ENCODE results near the gene ZNF74. TPM values are rescaled to one million over a fixed set of nuclear protein-coding genes. Genes with fewer than 3 reads are reported as not detected.

Gene ZNF74
- total and polyA plus RNA-seq, 2 donors (not counting 1 experiment from before 2014, with no cell fraction given) = 2.5 to 13.0 TPM

DNA sequence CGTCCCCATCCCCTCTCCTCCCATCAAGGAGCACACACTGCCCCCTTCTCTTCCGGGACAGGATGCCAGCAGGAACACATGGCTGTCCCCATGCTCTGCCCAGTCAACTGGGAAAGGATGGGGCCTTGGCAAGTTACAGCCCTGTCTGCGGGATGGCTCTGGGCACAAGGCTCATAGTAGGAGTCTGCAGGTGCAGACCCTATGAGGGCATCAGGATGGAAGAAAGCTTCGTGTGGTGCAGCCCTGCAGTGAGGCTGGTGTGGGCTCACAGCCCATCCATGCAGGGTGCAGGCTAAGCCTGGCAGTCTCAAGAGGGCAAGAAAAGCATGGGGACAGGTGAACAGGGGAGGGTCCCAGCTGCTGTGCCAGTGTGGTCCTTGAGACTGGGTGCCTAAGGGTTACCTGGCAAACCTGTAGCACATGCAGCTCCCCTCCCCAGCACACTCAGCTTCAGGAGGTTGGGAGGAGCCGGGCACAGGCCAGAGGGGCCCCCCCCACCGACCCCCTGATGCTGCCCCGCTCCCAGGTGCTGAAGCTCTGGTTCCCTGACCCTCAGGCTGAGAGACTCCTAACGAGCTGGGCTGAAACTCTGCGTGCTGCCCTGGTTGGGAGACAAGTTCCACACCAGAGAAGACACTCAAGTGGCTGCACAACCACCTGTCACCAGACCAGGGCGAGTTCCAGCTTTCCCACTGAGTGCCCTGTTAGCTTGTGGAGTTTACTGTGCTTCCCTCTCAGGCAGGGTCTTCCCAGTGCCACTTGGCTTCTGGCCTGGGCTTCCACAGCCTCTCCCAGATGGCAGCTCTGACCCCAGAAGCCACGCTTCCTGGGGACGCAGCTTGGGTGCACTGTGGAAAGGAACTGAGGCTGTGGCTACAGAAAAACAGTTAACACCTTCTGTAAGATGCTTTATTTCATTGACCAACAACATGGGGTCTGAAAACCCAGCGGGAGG is 47.0 kb downstream of the ZNF74 start:
- no peaks in the 10 kb centered on the region for H3K9me3 ChIP-seq (ENCODE audit: control insufficient read depth, insufficient read depth, low read depth, low read length)
- no peaks in the 10 kb centered on the region for H3K27me3 ChIP-seq (ENCODE audit: control insufficient read depth, insufficient read depth, low read length)
- H3K4me2 ChIP-seq (ENCODE audit: extremely low read depth, insufficient read depth, low read length) = no peak overlapping the region
- no peak for DNase-seq (ENCODE audit: low read depth in 2 of 2)
- H2AFZ ChIP-seq (ENCODE audit: low read length) = no peak overlapping the region
- H3K79me2 ChIP-seq (ENCODE audit: control insufficient read depth, insufficient read depth, low read length) = peaks cover 11% of the 10 kb centered on the region
- peaks cover 18% of the 10 kb centered on the region for H3K4me1 ChIP-seq (ENCODE audit: control insufficient read depth, extremely low read depth, insufficient read depth, low read length)
- H3K27ac ChIP-seq (ENCODE audit: insufficient read depth, low read length) = no peak overlapping the region
- H3K4me3 ChIP-seq (replicated peaks in 1 of 4; ENCODE audit: control extremely low read depth in 1 of 4, insufficient read depth in 1 of 4, low read depth in 3 of 4, low read length in 4 of 4) = no peak overlapping the region
- TF ChIP-seq, protein P1, sequence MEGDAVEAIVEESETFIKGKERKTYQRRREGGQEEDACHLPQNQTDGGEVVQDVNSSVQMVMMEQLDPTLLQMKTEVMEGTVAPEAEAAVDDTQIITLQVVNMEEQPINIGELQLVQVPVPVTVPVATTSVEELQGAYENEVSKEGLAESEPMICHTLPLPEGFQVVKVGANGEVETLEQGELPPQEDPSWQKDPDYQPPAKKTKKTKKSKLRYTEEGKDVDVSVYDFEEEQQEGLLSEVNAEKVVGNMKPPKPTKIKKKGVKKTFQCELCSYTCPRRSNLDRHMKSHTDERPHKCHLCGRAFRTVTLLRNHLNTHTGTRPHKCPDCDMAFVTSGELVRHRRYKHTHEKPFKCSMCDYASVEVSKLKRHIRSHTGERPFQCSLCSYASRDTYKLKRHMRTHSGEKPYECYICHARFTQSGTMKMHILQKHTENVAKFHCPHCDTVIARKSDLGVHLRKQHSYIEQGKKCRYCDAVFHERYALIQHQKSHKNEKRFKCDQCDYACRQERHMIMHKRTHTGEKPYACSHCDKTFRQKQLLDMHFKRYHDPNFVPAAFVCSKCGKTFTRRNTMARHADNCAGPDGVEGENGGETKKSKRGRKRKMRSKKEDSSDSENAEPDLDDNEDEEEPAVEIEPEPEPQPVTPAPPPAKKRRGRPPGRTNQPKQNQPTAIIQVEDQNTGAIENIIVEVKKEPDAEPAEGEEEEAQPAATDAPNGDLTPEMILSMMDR (conservative IDR thresholded peaks at IDR 0.05 in 1 of 2, IDR thresholded peaks at IDR 0.05 in 1 of 2; ENCODE audit: low read depth in 1 of 2, low read length in 2 of 2) = no peak
- H4K20me1 ChIP-seq (ENCODE audit: control insufficient read depth, extremely low read depth, insufficient read depth, low read length) = no peaks in the 10 kb centered on the region
- peaks cover 4% of the 10 kb centered on the region for H3K36me3 ChIP-seq (ENCODE audit: control insufficient read depth, insufficient read depth, low read length)
- no peak overlapping the region for H3K9ac ChIP-seq (ENCODE audit: insufficient read depth, low read length)

DNA sequence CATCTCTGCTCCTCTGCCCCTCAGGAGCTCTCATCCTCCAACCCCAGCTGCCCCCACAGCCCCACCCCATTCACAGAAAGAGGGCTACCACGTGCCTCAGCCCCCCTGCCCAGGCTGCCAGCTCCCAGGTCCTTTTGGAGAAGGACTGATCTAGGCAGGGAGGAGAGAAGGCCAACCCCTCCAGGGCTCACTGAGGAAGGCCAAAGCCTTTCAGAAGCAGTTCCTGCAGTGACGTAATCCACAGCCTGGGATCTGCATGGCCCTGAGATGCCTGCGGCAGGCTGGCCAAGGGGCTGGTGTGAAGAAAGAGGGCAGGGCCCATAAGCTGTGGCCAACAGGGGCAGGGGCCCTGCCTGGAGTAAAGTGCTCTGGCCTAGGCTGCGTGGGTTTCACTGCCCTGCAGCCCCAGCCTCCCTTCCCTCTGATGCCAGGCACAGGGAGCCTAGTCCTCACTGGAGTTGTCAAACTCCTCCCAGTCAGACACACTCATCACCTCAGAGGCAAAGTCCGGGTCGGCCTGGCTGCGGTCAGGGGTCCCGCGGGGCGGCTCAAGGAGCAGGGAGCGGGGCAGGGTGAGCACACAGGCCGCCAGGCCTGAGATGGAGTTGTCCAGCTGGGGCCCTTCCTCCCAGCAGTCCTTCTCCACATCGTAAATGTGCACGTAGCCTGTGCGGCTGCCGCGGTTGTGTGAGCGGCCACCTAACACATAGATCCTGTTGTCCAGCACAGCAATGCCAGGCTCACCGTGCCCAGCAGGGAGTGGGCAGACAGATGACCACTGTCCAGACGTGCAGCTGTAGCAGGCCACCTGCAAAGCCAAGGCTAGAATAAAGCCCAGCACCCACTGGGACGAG is 47.9 kb downstream of the ZNF74 start:
- Histone ChIP-seq H3K36me3 (ENCODE audit: control insufficient read depth, insufficient read depth, low read length) (peaks cover 4% of the 10 kb centered on the region), H3K4me2 (ENCODE audit: extremely low read depth, insufficient read depth, low read length) (no peak overlapping the region), H4K20me1 (ENCODE audit: control insufficient read depth, extremely low read depth, insufficient read depth, low read length) (no peaks in the 10 kb centered on the region), H3K9ac (ENCODE audit: insufficient read depth, low read length) (no peak overlapping the region), H3K27ac (ENCODE audit: insufficient read depth, low read length) (peak overlapping the region; percentile 19), H3K27me3 (ENCODE audit: control insufficient read depth, insufficient read depth, low read length) (no peaks in the 10 kb centered on the region), H3K9me3 (ENCODE audit: control insufficient read depth, insufficient read depth, low read depth, low read length) (no peaks in the 10 kb centered on the region), H3K4me3 (replicated peaks in 1 of 4; ENCODE audit: control extremely low read depth in 1 of 4, insufficient read depth in 1 of 4, low read depth in 3 of 4, low read length in 4 of 4) (no peak overlapping the region), H2AFZ (ENCODE audit: low read length) (no peak overlapping the region), H3K4me1 (ENCODE audit: control insufficient read depth, extremely low read depth, insufficient read depth, low read length) (peaks cover 16% of the 10 kb centered on the region), H3K79me2 (ENCODE audit: control insufficient read depth, insufficient read depth, low read length) (peaks cover 4% of the 10 kb centered on the region)
- peak in 1 of 2 donors; percentile 50 for DNase-seq (ENCODE audit: low read depth in 2 of 2)
- no peak for TF ChIP-seq EZH2 (IDR thresholded peaks at IDR 0.05; ENCODE audit: low read length, missing control alignments)
- TF ChIP-seq, protein P1 (conservative IDR thresholded peaks at IDR 0.05 in 1 of 2, IDR thresholded peaks at IDR 0.05 in 1 of 2; ENCODE audit: low read depth in 1 of 2, low read length in 2 of 2) = no peak

Data from fibroblast of lung (primary cell).